SU-DHL-6 (cell line): Measurements from ENCODE around the gene FXYD5.

ENCODE experiments used
- EZH2phosphoT487 ChIP-seq: fragments of 200-600 bp; sonication (generic), shearing (Covaris generic); conservative IDR thresholded peaks from 2 replicates; pipeline ENCODE4 v1.6.1; 2018; ENCODE audit warnings: mild to moderate bottlenecking, antibody characterized with exemption, low read length, moderate library complexity, mixed read lengths
- TF ChIP-seq, protein P1 (sequence below): fragments of 200-600 bp; sonication (generic); IDR thresholded peaks from one replicate; pipeline ENCODE4 v1.5.1; 2017; ENCODE audit warnings: antibody characterized with exemption, mild to moderate bottlenecking, low read length, moderate library complexity; ENCODE audit not compliant: insufficient read depth, poor library complexity, severe bottlenecking

DNA sequence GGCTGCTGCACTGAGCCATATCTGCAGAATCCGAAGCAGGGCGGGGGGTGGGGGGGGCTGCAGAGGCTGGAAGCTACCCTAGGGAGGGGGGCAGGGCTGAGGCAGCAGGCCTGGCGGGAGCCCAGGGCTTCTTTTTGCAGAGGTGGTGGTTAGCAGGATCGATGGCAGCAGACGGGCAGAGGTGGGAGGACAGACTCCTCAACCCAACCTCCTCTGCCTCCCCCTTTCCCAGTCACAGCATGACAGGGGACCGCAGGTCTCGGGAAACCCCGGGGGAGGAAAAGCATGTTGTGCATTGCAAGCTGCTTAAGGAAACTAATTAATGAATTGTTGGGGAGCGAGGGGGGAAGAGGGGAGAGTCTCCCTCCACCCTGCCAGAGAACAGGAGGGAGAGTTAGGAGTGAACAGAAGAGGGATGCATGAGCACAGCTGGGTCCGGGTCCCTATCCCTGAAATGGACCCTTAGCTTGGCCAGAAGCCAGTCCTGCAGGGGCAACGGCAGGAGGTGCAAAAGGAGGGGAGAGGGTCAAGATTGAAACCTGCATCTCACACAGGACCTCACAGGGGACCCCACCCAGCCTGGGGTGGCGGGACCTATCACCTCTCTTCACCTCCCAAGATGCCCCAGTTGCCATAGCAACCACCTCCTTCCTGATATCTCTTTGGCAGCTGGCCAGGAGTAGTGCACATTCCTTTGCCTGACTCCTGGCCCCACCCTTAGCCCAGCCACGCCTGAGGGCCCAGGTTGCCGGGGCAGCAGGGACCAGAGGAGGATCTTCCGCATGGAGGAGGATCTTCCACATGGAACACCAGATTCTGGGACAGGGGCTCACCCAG, 9.7 kb upstream of the FXYD5 start:
- TF ChIP-seq, protein P1, sequence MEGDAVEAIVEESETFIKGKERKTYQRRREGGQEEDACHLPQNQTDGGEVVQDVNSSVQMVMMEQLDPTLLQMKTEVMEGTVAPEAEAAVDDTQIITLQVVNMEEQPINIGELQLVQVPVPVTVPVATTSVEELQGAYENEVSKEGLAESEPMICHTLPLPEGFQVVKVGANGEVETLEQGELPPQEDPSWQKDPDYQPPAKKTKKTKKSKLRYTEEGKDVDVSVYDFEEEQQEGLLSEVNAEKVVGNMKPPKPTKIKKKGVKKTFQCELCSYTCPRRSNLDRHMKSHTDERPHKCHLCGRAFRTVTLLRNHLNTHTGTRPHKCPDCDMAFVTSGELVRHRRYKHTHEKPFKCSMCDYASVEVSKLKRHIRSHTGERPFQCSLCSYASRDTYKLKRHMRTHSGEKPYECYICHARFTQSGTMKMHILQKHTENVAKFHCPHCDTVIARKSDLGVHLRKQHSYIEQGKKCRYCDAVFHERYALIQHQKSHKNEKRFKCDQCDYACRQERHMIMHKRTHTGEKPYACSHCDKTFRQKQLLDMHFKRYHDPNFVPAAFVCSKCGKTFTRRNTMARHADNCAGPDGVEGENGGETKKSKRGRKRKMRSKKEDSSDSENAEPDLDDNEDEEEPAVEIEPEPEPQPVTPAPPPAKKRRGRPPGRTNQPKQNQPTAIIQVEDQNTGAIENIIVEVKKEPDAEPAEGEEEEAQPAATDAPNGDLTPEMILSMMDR: no peak
- no peak for TF ChIP-seq EZH2phosphoT487
